K562 (cell line): Measurements from ENCODE around the gene PDGFD. TPM values are rescaled to one million over a fixed set of nuclear protein-coding genes. Genes with fewer than 3 reads are reported as not detected.

Source experiments
- ATAC-seq: fragments of 200-7000 bp; cut with Tn5 transposase; 3 replicates; pipeline ENCODE4 v1.9.1; 2020; ENCODE audit warnings: moderate library complexity
- BruUV-seq: library from RNA; stranded (reverse); fragments of 400-500 nt; replicated peaks from 2 replicates; lab custom pipeline; 2021; lab: Mats Ljungman, UMichigan
- CTCF ChIA-PET: fragments of 300-600 bp; formaldehyde crosslinking; extraction: SDS; loops from one replicate; lab custom pipeline; 2021; ENCODE audit warnings: low intra/inter-chr PET ratio; lab: Yijun Ruan, JAX
- POLR2A ChIA-PET: fragments of 300-600, 350-650 bp; sonication (Branson Sonifier 250); formaldehyde crosslinking; extraction: SDS; loops from one replicate; lab custom pipeline; 2021; ENCODE audit warnings: antibody characterized with exemption, inconsistent platforms; lab: Yijun Ruan, JAX
- DNase-seq, 4 experiments: peaks; one replicate each; pipeline versions ENCODE4 v3.0.0 to v3.0.0-alpha.2; 2011 to 2018; ENCODE audit warnings: low spot score in 3 of 4, mixed read lengths in 3 of 4; ENCODE audit errors: extremely low read depth in 1 of 4
- FAIRE-seq: peaks from 2 replicates; lab custom pipeline; 2011; peaks lifted over from hg19 to GRCh38; lab: Jason Lieb, UNC
- H2AFZ ChIP-seq: 2 replicates; pipeline ENCODE4 v1.6.0; 2011; ENCODE audit warnings: low read depth, low read length, control low read depth, inconsistent platforms
- H3K27ac ChIP-seq: fragments of 200-600 bp; 3 replicates; pipeline ENCODE4 v1.8.0; 2011; ENCODE audit warnings: low read depth, mild to moderate bottlenecking, control low read depth, inconsistent platforms, low read length, moderate library complexity, mixed read lengths; ENCODE audit errors: extremely low read depth
- H3K27me3 ChIP-seq, 2 experiments: fragments of 300-600 bp in 1 of 2; 2 replicates in 1 of 2; 3 replicates in 1 of 2; pipeline versions ENCODE4 v1.6.0 to v1.8.0; 2011; ENCODE audit warnings: inconsistent platforms in 2 of 2, low read length in 2 of 2, mild to moderate bottlenecking in 1 of 2, mixed read lengths in 1 of 2, moderate library complexity in 1 of 2; ENCODE audit not compliant: control insufficient read depth in 2 of 2, insufficient read depth in 2 of 2
- H3K36me3 ChIP-seq: fragments of 300-600 bp; 3 replicates; pipeline ENCODE4 v1.8.0; 2011; ENCODE audit warnings: mild to moderate bottlenecking, low read length, inconsistent platforms; ENCODE audit not compliant: control insufficient read depth, insufficient read depth
- H3K4me1 ChIP-seq, 2 experiments: fragments of 200-600 bp in 1 of 2; replicated peaks in 1 of 2; 2 replicates in 1 of 2; 3 replicates in 1 of 2; pipeline versions ENCODE4 v1.5.1 to v1.8.0; 2011; ENCODE audit warnings: inconsistent platforms in 2 of 2, low read length in 2 of 2, mild to moderate bottlenecking in 1 of 2, mixed read lengths in 1 of 2, moderate library complexity in 1 of 2; ENCODE audit not compliant: control insufficient read depth in 2 of 2, insufficient read depth in 2 of 2
- H3K4me2 ChIP-seq: 2 replicates; pipeline ENCODE4 v1.6.1; 2011; ENCODE audit warnings: low read length, control low read depth, inconsistent platforms, mixed read lengths; ENCODE audit not compliant: insufficient read depth
- H3K4me3 ChIP-seq: fragments of 200-600 bp; sonication (generic), shearing (Covaris generic); 2 replicates; pipeline ENCODE4 v1.5.1; 2016; ENCODE audit warnings: control low read depth, inconsistent platforms
- H3K79me2 ChIP-seq: fragments of 200-600 bp; 3 replicates; pipeline ENCODE4 v1.8.0; 2011; ENCODE audit warnings: low read length, inconsistent platforms; ENCODE audit not compliant: control insufficient read depth, insufficient read depth
- H3K9ac ChIP-seq, 2 experiments: 2 replicates each; pipeline versions ENCODE4 v1.6.0 to v1.6.1; 2011; ENCODE audit warnings: low read depth in 2 of 2, low read length in 2 of 2, control low read depth in 1 of 2, inconsistent platforms in 1 of 2, mild to moderate bottlenecking in 1 of 2, mixed read lengths in 1 of 2; ENCODE audit not compliant: insufficient read depth in 1 of 2
- H3K9me1 ChIP-seq: one replicate; pipeline ENCODE4 v1.6.0; 2011; ENCODE audit warnings: inconsistent platforms, mild to moderate bottlenecking, low read length, moderate library complexity; ENCODE audit not compliant: control insufficient read depth, insufficient read depth
- H3K9me3 ChIP-seq: replicated peaks from 2 replicates; pipeline ENCODE4 v1.5.1; 2011; ENCODE audit warnings: low read depth, low read length, inconsistent platforms; ENCODE audit not compliant: control insufficient read depth, insufficient read depth
- H4K20me1 ChIP-seq: replicated peaks from 2 replicates; pipeline ENCODE4 v1.6.1; 2011; ENCODE audit warnings: low read length, inconsistent platforms, mixed read lengths; ENCODE audit not compliant: control insufficient read depth, insufficient read depth
- COPS2 ChIP-seq: fragments of 450-650 bp; conservative IDR thresholded peaks from 2 replicates; pipeline ENCODE4 v1.6.1; 2016; ENCODE audit warnings: mild to moderate bottlenecking, moderate library complexity
- CSDE1 ChIP-seq, 2 experiments: fragments of 450-650 bp; IDR thresholded peaks; 2 replicates each; pipeline ENCODE4 v1.6.1; 2016; ENCODE audit warnings: mild to moderate bottlenecking in 1 of 2
- ELK1 ChIP-seq: sonication (generic); formaldehyde crosslinking; IDR thresholded peaks from 2 replicates; pipeline ENCODE4 v1.8.1; 2022; ENCODE audit warnings: missing genetic modification reagents
- KLF13 ChIP-seq: fragments of 450-650 bp; IDR thresholded peaks from 2 replicates; pipeline ENCODE4 v1.6.1; 2016; ENCODE audit warnings: missing genetic modification characterization, low read depth, mild to moderate bottlenecking, missing compliant biosample characterization, moderate library complexity, borderline replicate concordance
- MBD1 ChIP-seq: fragments of 250-450 bp; sonication (Bioruptor Pico); IDR thresholded peaks from 2 replicates; pipeline ENCODE4 v1.8.0; 2022; ENCODE audit warnings: inconsistent platforms
- SAFB ChIP-seq: fragments of 200-400 bp; formaldehyde crosslinking; IDR thresholded peaks from 2 replicates; pipeline ENCODE4 v1.6.1; 2017; ENCODE audit warnings: low read depth, low read length, borderline replicate concordance
- TEAD2 ChIP-seq: fragments of 450-650 bp; IDR thresholded peaks from 2 replicates; pipeline ENCODE4 v1.6.1; 2016; ENCODE audit warnings: missing genetic modification characterization, control low read depth, missing compliant biosample characterization
- WHSC1 ChIP-seq: IDR thresholded peaks from one replicate; pipeline ENCODE4 v1.6.1; 2012; ENCODE audit warnings: low read length, control low read depth, inconsistent platforms
- ZBTB1 ChIP-seq: sonication (generic); formaldehyde crosslinking; IDR thresholded peaks from 2 replicates; pipeline ENCODE4 v1.8.1; 2023; ENCODE audit warnings: missing genetic modification reagents, low read depth, mild to moderate bottlenecking, borderline replicate concordance
- ZNF143 ChIP-seq: sonication (generic); formaldehyde crosslinking; IDR thresholded peaks from 2 replicates; pipeline ENCODE4 v1.9.0; 2022; ENCODE audit warnings: mild to moderate bottlenecking, missing genetic modification reagents
- ZNF3 ChIP-seq: fragments of 250-450 bp; sonication (Bioruptor Pico); IDR thresholded peaks from 2 replicates; pipeline ENCODE4 v1.5.0; 2021; ENCODE audit warnings: mild to moderate bottlenecking, moderate library complexity
- ZNF695 ChIP-seq: fragments of 450-650 bp; formaldehyde crosslinking; IDR thresholded peaks from 2 replicates; pipeline ENCODE4 v1.4.0; 2020; ENCODE audit warnings: mild to moderate bottlenecking, moderate library complexity
- WGBS: fragments of 100-300 bp; shearing (Covaris generic); methylation state at CpG from one replicate; pipeline ENCODE4 v1.1.6; 2016; ENCODE audit warnings: low coverage, mixed read lengths; ENCODE audit not compliant: insufficient coverage; ENCODE audit errors: missing lambda C conversion rate; 5-methylcytosine and 5-hydroxymethylcytosine counted together
- in situ Hi-C: fragments of 300-500 bp; cut with MboI; formaldehyde crosslinking; loops from 4 replicates; pipeline ENCODE4 v1.15.0; 2018; ENCODE audit warnings: inconsistent platforms, mixed read lengths
- intact Hi-C: fragments of 100-400 bp; cut with micrococcal nuclease; formaldehyde crosslinking; loops from 2 replicates; pipeline ENCODE4 v1.14.2; 2022
- polyA plus RNA-seq, 8 experiments: library from polyadenylated mRNA; depleted of rRNA in 4 of 8; stranded (reverse) in 5 of 8; unstranded in 3 of 8; fragments of >200 nt; fragmentation: Nextera tagmentation in 2 of 8; fragmentation: Illumina TruSeq in 1 of 8; extraction: Ambion mirVana in 2 of 8; extraction: Trizol in 1 of 8; gene quantifications; 2 replicates each; pipeline versions ENCODE4 v1.2.1 to v1.2.3, GENCODE V29; 2011 to 2014; ENCODE audit warnings: inconsistent platforms in 1 of 8, missing spikeins in 1 of 8
- total RNA-seq, 7 experiments: library from RNA; depleted of rRNA in 6 of 7; stranded (reverse); fragments of >200 nt in 6 of 7; fragmentation: Illumina TruSeq in 2 of 7; extraction: Trizol in 2 of 7; gene quantifications; 2 replicates each; pipeline versions ENCODE4 v1.2.1 to v1.2.3, GENCODE V29; 2011 to 2021; ENCODE audit warnings: low replicate concordance in 1 of 7
- TF ChIP-seq, protein P1 (sequence below): fragments of 250-450 bp; sonication (Bioruptor Pico); IDR thresholded peaks from 2 replicates; pipeline ENCODE4 v1.5.0; 2020; ENCODE audit warnings: mild to moderate bottlenecking
- TF ChIP-seq, protein P2 (sequence below): fragments of 250-450 bp; sonication (Bioruptor Pico); IDR thresholded peaks from 2 replicates; pipeline ENCODE4 v1.5.0; 2021; ENCODE audit warnings: mild to moderate bottlenecking, moderate library complexity

Gene PDGFD
- total and polyA plus RNA-seq, 9 of the 15 experiments (the other 6 are each of a cell fraction or from before 2014, with no cell fraction given) = 0.11 TPM; not detected in 8

DNA sequence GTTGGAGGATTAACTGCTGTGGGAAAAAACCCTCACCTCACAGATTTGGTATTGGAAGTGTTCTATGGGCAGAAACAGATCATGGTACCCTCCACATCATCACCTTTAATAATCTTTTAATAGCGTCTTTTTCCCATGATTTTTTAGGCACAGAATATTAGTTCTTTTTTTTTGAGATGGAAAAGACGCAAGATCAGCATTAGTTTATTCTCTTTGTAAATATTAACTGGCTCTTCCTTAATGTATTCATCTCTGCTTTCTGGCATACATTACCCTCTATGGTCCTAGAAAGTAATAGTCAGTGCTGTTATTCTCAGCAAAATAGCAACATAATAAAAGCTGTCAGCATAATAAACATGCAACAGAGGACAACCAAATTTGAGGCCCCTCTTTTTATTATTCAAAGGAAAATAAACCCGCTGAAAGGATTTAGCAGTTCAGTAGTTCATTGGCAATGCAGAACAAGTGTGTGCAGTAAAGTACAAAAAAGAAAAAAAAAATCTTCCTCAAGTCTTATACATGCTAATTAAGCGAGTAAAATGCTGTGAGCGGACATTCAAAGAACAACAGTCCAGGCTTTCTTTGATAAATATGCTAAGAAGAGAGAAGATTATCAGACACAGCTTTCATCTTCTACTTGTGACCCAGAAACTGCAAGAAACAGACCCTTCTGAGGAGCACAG lies 165.0 kb downstream of the PDGFD start (continued):
- TF ChIP-seq MBD1 (no peak), KLF13 (no peak), ZNF695 (CRISPR knock-in tag) (no peak), TEAD2 (tag) (no peak), ZNF3 (CRISPR knock-in tag) (no peak)
- TF ChIP-seq, protein P1, sequence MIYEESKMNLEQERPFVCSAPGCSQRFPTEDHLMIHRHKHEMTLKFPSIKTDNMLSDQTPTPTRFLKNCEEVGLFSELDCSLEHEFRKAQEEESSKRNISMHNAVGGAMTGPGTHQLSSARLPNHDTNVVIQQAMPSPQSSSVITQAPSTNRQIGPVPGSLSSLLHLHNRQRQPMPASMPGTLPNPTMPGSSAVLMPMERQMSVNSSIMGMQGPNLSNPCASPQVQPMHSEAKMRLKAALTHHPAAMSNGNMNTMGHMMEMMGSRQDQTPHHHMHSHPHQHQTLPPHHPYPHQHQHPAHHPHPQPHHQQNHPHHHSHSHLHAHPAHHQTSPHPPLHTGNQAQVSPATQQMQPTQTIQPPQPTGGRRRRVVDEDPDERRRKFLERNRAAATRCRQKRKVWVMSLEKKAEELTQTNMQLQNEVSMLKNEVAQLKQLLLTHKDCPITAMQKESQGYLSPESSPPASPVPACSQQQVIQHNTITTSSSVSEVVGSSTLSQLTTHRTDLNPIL (CRISPR knock-in tag) = no peak

DNA sequence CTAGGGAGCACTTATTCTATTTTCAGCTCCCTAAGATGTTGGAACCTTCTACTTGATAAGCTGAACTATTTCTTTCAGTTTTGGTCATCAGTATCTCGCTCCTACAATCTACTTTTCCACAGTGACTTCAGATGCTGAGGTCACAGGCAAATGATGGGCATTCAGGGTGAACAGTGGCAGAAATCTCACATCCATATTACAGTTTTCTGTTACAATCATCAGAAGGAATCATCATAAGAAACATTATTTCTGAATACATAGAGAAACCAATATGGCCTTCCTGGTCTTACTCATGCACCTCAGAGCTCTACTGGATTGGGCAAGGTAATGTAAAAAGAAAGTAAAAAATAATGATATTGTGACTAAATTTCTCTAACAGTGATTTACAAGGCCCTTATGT lies 166.9 kb downstream of the PDGFD start:
- no peak overlapping the region for H3K4me2 ChIP-seq
- H3K36me3 ChIP-seq = no peaks in the 10 kb centered on the region
- H3K27me3 ChIP-seq = no peaks in the 10 kb centered on the region
- no peak overlapping the region for H3K27ac ChIP-seq
- ATAC-seq (no peak), DNase-seq (no peak), FAIRE-seq (no peak)
- intact Hi-C loops (loop anchor here (5.0 kb wide), 1 partner anchor 775 kb away; no protein-coding TSS in a partner anchor), in situ Hi-C loops (no loop called here)
- H3K4me1 ChIP-seq = no peaks in the 10 kb centered on the region
- BruUV-seq = no TSS peak
- peaks cover 1% of the 10 kb centered on the region; the same call in 1 of the 2 replicates for H3K9me3 ChIP-seq
- POLR2A ChIA-PET = no interaction called here
- no peaks in the 10 kb centered on the region for H3K9me1 ChIP-seq
- CTCF ChIA-PET = no interaction called here
- H3K9ac ChIP-seq = no peak overlapping the region
- H3K79me2 ChIP-seq = no peaks in the 10 kb centered on the region
- H4K20me1 ChIP-seq = no peaks in the 10 kb centered on the region
- 0% methylated on average over 1 of the region's 1 CpG for WGBS
- H2AFZ ChIP-seq = no peak overlapping the region
- no peak overlapping the region for H3K4me3 ChIP-seq
- TF ChIP-seq COPS2 = no peak
- TF ChIP-seq ELK1 (CRISPR knock-in tag) = no peak
- no peak for TF ChIP-seq ZBTB1 (CRISPR knock-in tag)
- no peak for TF ChIP-seq CSDE1 (IDR thresholded peaks at IDR 0.05)
- no peak for TF ChIP-seq WHSC1
- TF ChIP-seq SAFB = no peak
- TF ChIP-seq ZNF143 (CRISPR knock-in tag) = no peak
- TF ChIP-seq, protein P2, sequence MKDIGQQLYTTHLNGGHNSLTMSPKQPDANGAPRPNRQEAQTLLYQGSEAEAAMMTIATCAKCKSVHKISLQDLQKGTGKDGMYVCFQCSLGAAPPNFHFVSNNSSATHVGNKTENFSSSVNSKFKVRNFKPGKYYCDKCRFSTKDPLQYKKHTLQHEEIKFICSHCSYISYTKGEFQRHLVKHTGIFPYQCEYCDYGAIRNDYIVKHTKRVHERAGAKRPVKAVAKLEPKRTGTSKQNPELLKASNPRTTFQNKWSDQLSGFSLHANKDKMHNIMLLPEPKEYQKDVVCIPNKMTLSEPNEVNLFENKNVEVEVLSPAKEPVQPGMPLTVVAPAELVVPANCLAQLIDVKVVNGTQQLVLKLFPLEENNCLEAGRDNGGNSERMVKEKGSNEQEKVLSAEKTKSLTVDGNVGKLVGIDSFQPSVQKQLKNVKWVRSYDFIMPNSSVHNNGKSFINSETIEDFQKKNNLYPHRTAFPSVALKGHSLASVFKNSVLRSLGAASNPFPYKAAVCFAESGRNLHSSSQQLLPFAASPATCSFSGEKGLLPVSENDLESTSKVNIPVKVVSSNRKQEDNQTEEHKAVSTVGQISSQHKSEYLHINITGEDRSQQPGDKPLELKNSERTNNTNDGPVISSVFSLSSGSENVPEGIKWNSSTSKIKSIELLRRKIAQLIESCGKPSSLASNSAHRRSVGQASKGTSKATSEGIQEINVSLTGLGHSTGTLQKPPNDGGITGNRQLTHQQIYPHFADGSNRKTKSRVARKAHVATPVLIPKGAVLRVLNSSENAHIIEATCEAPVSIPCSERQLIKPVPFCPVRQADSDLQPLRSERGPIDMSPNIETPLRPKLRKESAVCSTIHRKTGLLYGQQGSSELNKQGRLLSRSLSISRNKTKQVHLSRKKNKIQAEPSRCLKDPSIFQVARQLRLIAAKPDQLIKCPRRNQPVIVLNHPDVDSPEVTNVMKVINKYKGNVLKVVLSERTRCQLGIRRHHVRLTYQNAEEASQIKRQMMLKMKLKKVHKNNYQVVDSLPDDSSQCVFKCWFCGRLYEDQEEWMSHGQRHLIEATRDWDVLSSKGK (CRISPR knock-in tag) = no peak
